ENCODE results near the gene AURKA.
"Not testable (repeated sequence)": the region's sequence is repeated elsewhere in the genome, so short reads cannot be mapped to it uniquely, and the experiment has no call there.

The AURKA gene

DNA sequence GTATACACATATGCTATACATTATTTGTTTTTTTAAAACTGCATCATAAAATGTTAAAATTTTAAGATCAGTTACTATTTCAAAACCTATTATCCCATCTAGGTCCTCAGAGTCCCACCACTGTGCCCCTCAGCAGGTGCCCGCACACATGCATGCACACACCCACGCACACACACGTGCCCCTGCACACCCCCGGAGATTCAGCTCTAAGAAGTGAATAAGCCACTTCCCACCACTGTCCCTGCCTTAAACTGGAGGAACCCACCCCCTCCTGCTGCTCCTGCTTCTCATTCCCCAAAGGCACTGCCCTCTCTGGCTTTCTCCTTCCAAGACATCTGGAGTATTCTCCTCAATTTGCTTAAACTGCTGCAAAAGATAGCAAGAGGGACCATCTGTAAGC lies 38.7 kb downstream of the AURKA start:
- DNase-seq, result no peak

DNA sequence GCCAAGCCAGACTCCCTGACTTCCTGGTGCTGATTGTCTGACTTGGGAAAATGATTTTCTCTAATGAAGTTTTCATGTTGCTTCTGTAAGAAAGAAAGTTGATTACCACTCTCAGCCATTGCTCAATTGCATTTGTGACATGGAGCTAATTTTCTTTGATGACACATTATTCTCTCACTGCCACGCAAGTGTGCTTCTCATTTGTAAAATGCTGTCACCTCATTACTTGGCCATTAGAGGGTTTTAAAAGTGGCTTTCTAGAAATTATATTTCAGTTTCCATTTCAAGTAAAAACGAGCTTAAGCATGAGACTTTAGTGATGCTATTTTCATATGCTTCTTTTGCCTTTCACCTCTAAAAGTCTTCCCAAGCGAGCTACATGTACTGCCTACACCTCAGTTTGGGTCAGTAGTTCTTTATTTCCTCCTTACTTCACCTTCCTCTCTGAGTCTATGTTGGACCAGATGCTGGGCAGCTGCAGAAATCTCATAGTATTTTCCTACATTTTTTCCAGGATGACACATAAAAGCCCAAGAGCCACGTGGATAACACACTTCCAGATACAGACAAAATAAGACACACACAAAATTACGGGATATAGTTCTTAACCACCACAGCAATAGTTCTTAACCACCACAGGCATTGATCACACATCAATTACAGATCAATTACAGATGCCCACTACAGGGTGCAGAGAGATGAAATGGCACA lies 39.5 kb downstream of the AURKA start:
- DNase-seq, result no peak

DNA sequence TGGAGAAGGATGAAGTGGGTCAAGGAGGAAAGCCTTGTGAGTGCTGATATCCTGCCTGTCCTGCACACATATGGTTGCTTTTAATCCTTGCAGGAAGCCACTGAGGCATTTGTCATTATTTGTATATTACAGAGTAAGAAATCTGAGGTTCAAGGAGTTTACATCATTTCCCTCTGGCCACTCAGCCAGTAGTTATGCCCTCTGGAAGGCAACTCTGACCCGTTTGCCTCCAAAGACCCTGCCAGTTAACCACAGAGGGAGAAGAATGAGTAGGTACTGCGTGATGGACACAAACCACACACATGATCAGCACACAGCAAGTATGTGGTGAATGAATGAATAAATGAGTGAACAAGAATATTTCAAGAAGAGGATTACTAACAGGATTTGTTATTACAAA lies 41.2 kb downstream of the AURKA start:
- no peak for DNase-seq

DNA sequence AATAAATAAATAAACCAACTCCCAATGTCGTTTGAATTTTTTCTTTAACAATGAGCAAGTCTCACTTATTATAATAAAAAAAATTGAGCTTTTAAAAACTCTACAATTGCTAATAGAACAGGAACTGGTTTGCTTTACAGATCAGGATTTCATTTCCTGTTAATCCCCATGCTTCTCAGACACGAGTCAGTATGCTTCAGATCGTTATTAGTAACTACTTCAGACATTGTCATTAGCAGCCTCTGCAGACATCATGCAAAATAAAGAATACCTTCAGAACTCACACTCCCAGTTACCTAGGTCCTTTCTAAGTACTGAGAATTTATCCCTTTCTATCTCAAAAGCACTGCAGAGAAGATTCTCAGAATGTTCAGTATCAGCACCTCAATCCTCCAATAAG lies 43.3 kb downstream of the AURKA start:
- DNase-seq, result no peak

DNA sequence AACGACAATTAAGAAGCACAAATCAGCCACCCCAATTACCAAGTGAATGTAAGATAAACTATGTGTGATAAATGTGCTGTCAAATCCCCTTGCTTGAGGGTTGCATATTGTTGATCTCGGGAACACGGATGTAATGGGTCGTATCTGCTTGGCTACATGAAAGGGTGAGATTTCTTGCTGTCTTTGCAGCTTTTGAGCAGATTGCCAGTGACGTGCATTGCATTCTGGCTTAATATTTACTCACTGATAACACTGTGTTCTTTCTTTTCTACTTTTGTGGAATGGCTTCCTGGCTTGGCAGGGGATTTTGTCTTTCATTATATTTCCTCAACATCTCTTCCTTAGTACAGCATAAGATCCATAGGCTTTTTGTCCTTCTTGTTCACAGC lies 43.7 kb downstream of the AURKA start:
- DNase-seq, result no peak

DNA sequence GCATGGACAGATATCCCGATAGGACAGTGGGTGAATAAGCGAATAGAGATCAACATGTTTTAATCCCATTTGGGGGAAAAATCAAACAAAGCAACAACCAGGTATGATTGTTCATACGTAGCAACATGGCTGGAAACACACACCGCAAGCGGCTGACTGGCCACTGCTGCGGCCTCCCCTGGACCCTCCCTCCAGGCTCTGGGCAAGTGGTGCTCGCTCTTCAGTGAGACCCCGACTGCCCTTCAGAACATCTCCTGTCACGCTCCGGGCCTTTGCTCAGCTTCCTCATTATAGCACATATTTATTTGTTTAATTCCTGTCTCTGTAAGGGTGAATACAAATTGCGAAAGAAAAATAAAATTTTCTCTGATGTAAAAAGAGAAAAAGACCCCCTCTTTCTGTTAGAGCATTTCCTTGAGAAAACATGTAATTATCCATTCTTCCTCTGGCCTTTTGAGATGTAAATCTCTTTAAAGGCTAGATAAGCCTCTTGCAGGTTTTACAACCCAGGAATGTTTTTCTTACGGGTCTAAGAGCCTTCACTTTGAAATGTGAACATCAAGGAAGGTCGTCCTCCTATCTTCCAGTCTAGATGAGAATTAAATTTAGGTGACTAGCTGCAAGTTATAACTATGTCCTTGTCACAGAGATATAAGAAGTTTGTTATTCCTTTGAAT lies 44.2 kb downstream of the AURKA start:
- no peak for DNase-seq

DNA sequence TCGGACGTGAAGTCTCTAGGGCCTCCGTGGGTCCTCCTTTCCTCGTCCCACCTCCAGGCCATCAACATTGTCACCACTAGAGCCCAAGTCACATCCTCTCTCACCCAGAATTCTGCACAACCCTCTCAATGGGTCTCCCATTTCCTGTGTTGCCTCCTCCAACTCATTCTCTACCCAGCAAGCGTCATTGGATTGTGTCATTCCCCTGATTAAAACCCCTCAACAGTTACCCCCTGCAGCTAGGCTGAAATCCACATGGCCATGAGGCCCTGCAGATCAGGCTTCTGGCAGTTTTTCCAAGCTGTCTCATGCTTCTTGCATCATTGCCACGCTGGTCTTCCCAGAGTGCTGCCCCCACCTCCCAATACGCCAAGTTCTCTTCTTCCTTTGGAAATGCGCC lies 46.1 kb downstream of the AURKA start:
- DNase-seq, result no peak

DNA sequence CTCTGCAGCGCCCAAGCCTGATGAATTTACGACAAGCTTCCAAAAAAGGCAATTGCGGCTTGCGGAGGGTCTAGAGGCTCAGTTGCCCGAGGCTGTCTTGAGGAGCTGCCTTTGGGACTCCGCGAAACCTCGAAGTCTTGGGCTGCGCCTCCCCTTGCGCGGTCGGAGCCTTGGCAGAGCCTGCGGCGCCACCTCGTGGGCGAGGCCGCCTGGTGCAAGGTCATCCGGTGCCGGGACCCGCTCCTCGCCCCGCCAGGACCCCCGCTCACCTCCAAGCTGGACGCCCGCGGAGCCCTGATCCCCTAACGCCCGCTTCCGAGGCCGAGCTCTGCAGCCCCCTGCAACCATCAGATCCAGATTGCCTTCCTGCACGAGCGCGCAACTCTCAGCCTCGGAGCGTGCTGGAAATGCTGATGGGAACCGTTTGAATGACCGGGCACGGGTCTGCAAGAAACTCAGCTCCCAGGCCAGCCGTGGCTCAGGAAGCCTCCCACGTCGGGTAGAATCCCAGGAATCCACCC lies 48.1 kb downstream of the AURKA start:
- DNase-seq, result no peak

DNA sequence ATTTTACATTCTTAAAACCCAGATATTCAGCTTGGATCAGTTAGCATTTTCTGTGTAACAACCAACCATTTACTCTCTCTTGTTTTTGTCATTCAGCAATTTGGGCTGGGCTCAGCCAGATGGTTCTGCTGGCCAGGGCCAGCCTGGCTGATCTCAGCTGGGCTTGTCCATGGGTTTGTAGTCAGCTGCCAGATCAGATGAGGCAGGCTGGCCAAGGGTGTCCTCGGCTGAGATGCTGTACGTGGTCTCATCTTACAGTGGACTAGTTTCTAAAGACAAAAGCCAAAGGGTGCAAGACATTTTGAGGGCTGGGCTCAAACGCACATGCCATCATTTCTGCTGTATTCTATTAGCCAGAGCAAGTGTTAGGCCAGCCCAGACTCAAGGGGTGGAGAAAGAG lies 49.2 kb downstream of the AURKA start:
- DNase-seq, result no peak

DNA sequence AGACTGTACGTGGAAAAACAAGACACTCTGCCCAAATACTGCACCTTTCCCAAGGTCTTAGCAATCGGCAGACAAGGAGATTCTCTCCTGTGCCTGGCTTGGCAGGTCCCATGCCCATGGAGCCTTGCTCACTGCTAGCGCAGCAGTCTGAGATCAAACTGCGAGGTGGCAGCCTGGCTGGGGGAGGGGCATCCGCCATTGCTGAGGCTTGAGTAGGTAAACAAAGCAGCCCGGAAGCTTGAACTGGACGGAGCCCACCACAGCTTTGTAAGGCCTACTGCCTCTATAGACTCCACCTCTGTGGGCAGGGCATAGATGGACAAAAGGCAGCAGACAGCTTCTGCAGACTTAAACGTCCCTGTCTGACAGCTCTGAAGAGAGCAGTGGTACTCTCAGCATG lies 55.3 kb downstream of the AURKA start:
- DNase-seq, result not testable (repeated sequence)

DNA sequence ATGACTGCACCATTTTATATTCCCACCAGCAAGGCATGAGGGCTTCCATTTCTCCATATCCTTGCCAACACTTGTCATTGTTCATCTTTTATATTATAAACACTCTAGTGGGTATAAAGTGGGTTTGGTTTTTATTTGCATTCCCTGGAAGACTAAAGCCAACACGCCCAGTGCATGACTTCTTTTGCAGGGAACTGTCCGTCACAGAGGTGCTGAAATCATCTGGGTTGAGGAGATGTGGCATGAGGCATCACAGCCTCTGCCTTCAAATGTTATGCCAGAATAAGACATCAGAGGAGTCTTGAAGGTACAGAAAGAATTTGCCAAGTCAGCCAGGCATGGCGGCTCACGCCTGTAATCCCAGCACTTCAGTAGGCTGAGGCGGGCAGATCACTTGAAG lies 63.2 kb downstream of the AURKA start:
- DNase-seq, result no peak

DNA sequence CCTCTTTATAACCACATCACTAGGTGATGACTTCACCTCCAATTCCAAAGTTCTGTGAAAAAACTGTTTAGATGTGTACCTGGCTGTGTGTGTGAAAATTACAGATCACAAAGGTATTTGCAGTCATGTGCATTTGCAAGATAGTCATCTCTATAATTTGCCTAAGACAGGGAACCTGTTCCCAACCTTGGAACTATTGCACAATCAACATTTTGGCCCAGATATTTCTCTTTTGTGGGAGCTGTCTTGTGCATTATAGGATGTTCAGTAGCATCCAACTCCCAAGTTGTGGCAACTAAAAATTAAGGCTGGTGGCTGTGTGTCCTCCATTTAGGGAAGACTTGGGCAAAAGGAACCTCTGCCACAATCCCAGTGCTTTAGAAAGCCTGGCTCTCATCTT lies 67.2 kb downstream of the AURKA start:
- no peak for DNase-seq

DNA sequence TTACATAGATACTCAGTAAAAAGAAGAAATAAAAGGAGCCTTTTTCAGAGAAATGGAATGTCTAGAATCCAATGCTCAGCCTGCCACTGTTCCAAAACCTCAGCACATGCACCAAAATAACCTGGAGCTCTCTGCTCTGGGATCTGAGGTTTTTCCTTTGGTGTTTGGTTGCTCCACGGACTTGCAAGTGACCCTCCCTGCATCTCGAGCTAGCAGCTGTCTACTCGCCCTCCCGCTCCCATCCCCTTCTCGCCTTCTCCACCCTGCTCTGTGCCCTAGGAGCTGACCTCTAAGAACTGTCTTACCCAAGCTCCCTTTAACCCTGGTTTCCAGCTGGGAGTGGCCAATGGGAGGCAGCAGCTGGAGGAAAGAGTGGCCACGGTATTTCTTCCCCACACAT lies 68.4 kb downstream of the AURKA start:
- no peak for DNase-seq

DNA sequence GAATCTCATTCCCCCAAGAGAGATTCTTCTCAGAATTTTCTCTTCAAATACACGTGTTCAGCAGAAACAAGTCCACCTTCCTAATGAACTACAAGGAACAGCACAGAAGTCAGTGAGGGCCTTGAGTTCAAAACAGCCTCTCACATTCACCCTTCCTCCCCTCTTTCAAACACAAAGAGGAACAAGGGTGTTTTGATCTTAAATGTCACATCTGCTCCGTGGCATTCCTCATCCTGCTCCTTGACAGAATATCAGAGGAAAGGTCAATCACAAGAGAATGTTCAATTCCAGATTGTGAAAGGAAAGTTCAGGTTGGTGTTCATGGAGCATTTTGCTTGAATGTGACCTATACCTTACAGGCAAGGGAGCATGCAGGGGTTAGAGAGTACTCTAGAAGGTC lies 68.8 kb downstream of the AURKA start:
- DNase-seq, result no peak

DNA sequence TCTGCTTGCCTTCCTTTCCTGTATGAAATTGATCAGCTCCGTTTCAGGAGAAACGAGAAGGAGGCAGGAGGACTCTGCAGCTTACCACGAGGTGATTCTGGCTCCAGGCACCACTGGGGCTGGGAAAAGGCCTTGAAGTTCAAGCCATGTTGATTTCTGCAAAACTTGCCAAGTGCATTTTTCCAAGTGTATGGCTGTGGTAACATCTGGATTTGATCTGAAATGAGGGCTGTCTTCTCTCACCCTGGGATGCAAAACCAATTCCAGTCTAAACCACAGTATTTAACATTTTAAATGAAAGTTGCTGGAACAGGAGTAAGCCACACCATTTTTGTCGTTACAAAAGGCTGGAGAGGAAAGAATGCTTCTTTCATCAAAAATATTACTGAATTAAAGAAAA lies 69.3 kb downstream of the AURKA start:
- no peak for DNase-seq

Measured in GF-D8 (cell line).